CD4-positive, alpha-beta memory T cell (primary cell): ENCODE measurements around the gene LRRC10B. TPM values are rescaled to one million over a fixed set of nuclear protein-coding genes. Genes with fewer than 3 reads are reported as not detected.
A peak's percentile ranks its signal among the peaks of the same experiment; 100 is the strongest.
"Not testable (repeated sequence)": the region's sequence is repeated elsewhere in the genome, so short reads cannot be mapped to it uniquely, and the experiment has no call there.

ENCODE experiments used
- CTCF ChIA-PET: fragments of 350-600 bp; sonication (Branson Sonifier 250); formaldehyde crosslinking; loops from one replicate; lab custom pipeline; 2021; ENCODE audit warnings: inconsistent platforms; ENCODE audit not compliant: partially characterized antibody; lab: Charles Lee
- POLR2A ChIA-PET: fragments of 350-600 bp; sonication (Branson Sonifier 250); formaldehyde crosslinking; loops from one replicate; lab custom pipeline; 2021; ENCODE audit not compliant: partially characterized antibody; lab: Charles Lee
- DNase-seq, 5 donors: peaks; one replicate each; pipeline versions ENCODE4 v3.0.0 to v3.0.0-alpha.2; 2020 to 2022; ENCODE audit warnings: mixed read lengths in 1 of 5
- H3K27ac ChIP-seq: one replicate; pipeline ENCODE4 v1.7.0; 2013; ENCODE audit warnings: low read depth, low read length
- H3K27me3 ChIP-seq: 2 replicates; pipeline ENCODE4 v1.7.0; 2013; ENCODE audit warnings: mild to moderate bottlenecking, low read length, moderate library complexity; ENCODE audit not compliant: insufficient read depth
- H3K36me3 ChIP-seq: 2 replicates; pipeline ENCODE4 v1.7.0; 2013; ENCODE audit warnings: mild to moderate bottlenecking, low read length, moderate library complexity; ENCODE audit not compliant: insufficient read depth
- H3K4me1 ChIP-seq: 2 replicates; pipeline ENCODE4 v1.7.0; 2013; ENCODE audit warnings: mild to moderate bottlenecking, low read length, moderate library complexity; ENCODE audit not compliant: insufficient read depth
- H3K4me3 ChIP-seq, 2 donors: one replicate each; pipeline ENCODE4 v1.7.0; 2013; ENCODE audit warnings: low read length in 2 of 2, mild to moderate bottlenecking in 1 of 2
- H3K9me3 ChIP-seq, 2 donors: one replicate each; pipeline ENCODE4 v1.7.0; 2013; ENCODE audit warnings: low read length in 2 of 2, control low read depth in 1 of 2; ENCODE audit not compliant: control insufficient read depth in 1 of 2
- H3K27ac Mint-ChIP-seq, 7 donors: one replicate each; pipeline ENCODE4 v1.8.0; 2020 to 2021; ENCODE audit warnings: mixed read lengths in 7 of 7, mild to moderate bottlenecking in 6 of 7, inconsistent platforms in 3 of 7, moderate library complexity in 3 of 7
- H3K27me3 Mint-ChIP-seq, 2 donors: one replicate each; pipeline ENCODE4 v1.8.0; 2020 to 2021; ENCODE audit warnings: mixed read lengths in 2 of 2
- H3K36me3 Mint-ChIP-seq, 2 donors: one replicate each; pipeline ENCODE4 v1.8.0; 2020 to 2021; ENCODE audit warnings: mixed read lengths in 2 of 2, inconsistent platforms in 1 of 2, mild to moderate bottlenecking in 1 of 2
- H3K4me1 Mint-ChIP-seq, 4 donors: one replicate each; pipeline ENCODE4 v1.8.0; 2020 to 2021; ENCODE audit warnings: mixed read lengths in 4 of 4, mild to moderate bottlenecking in 1 of 4
- H3K4me3 Mint-ChIP-seq, 8 donors: one replicate each; pipeline ENCODE4 v1.8.0; 2020 to 2021; ENCODE audit warnings: mixed read lengths in 8 of 8, mild to moderate bottlenecking in 7 of 8, moderate library complexity in 6 of 8, inconsistent platforms in 3 of 8
- H3K9me3 Mint-ChIP-seq, 8 donors: one replicate each; pipeline ENCODE4 v1.8.0; 2020 to 2021; ENCODE audit warnings: mixed read lengths in 8 of 8, mild to moderate bottlenecking in 5 of 8, inconsistent platforms in 3 of 8, moderate library complexity in 1 of 8
- intact Hi-C: fragments of 100-400 bp; cut with micrococcal nuclease; formaldehyde crosslinking; loops from one replicate; pipeline ENCODE4 v1.15.1; 2023
- polyA plus RNA-seq, 2 donors: library from polyadenylated mRNA; unstranded; fragments of 300-500 nt; fragmentation: Illumina TruSeq; gene quantifications; one replicate each; pipeline ENCODE4 v1.2.3, GENCODE V29; 2021
- total RNA-seq, 2 experiments: library from RNA; stranded (reverse); gene quantifications; one replicate each; pipeline ENCODE4 v1.2.3, GENCODE V29; 2021

LRRC10B gene
- total RNA-seq (not detected), polyA plus RNA-seq (not detected)

DNA sequence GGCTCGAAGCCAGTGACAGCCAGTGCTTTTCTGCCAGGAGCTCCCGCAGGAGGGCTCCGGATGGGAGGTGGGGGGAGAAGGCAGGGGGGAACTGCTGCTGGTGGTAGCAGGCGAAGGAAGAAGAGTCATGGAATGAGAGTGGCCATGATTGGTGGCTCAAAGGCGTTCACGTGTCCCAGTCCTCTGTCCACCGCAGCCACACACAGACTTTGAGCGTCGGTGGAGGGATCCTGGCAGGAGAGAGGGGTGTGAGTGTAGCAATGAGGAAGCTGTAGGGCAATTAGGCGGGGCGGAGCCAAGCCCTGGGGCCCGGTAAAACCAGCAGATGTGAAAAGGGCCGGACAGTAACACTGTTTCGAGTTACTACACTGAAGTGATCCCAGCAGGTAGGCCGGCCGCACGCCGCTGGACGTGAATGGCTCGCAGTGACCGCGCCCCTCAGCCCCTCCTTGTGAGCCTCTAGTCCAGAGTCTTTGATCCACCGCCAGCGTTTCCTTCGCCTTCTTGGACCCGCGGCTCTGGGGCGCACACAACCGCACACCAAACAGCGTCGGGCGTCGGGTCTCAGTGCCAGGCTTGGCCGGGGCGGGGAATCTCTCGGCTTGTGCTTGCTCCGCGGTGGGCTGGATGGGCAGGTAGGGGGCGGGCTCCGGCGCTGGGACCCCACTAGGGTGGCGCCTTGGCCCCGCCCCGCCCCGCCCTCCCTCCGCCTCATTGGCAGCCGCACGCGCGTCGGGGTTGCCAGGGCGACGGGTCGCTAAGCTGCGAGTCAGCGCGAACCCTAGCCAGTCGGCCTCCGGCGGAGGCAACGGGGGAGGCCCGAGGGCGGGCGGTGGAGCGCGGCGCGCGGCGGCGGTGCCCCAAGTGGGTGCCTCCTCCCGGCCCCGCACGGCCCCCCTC, at the start of gene LRRC10B:
TSS of gene LRRC10B (plus strand) at position 788 of the 900 bp plus-strand sequence. CDS start 250 bp downstream, outside the sequence.
- intact Hi-C loops, result no loop called here
- POLR2A ChIA-PET, result interaction anchor here (1.2 kb wide), 1 partner anchor 79 kb away, joined by 3 read pairs; the partner anchor contains the start of gene CPSF7
- Histone ChIP-seq H3K27ac (no peak within 1 kb of the TSS), H3K4me3 (peak within 1 kb of the TSS; percentile 5 to 11), H3K27me3 (peaks cover 16% of the 10 kb centered on the region), H3K9me3 (no peaks in the 10 kb centered on the region), H3K4me1 (peaks cover 17% of the 10 kb centered on the region), H3K36me3 (no peaks in the 10 kb centered on the region)
- no peak within 1 kb of the TSS for H3K27ac Mint-ChIP-seq
- H3K27me3 Mint-ChIP-seq, result peaks cover 28 to 40% of the 10 kb centered on the region in 2 donors
- H3K4me3 Mint-ChIP-seq, result peak within 1 kb of the TSS; percentile 58 to 84 (median 70)
- no peak for DNase-seq
- no peaks in the 10 kb centered on the region for H3K9me3 Mint-ChIP-seq
- peaks cover 3 to 10% (median 6%) of the 10 kb centered on the region in 4 donors for H3K4me1 Mint-ChIP-seq
- no peaks in the 10 kb centered on the region for H3K36me3 Mint-ChIP-seq
- CTCF ChIA-PET, result interaction anchor here (1.0 to 1.5 kb wide), 4 partner anchors 9 to 61 kb away, joined by 3 read pairs; no protein-coding TSS in a partner anchor

GRCh38 chr11:61460474-61460881, 48.1 kb upstream of the LRRC10B start:
- Mint-ChIP-seq H3K27ac (no peak overlapping the region), H3K36me3 (peaks cover 13 to 18% of the 10 kb centered on the region in 2 donors), H3K27me3 (no peaks in the 10 kb centered on the region), H3K4me1 (peaks cover 0 to 10% (median 8%) of the 10 kb centered on the region in 4 donors), H3K4me3 (no peak overlapping the region), H3K9me3 (no peaks in the 10 kb centered on the region)
- Histone ChIP-seq H3K27me3 (no peaks in the 10 kb centered on the region), H3K36me3 (peaks cover 4% of the 10 kb centered on the region), H3K4me1 (no peaks in the 10 kb centered on the region), H3K9me3 (no peaks in the 10 kb centered on the region), H3K27ac (no peak overlapping the region), H3K4me3 (no peak overlapping the region)
- no peak for DNase-seq
- ChIA-PET CTCF (interaction anchor here (0.7 to 1.4 kb wide), 2 partner anchors 14 to 178 kb away, joined by 3 to 4 read pairs; no protein-coding TSS in a partner anchor), POLR2A (no interaction called here)
- intact Hi-C loops, result no loop called here

DNA sequence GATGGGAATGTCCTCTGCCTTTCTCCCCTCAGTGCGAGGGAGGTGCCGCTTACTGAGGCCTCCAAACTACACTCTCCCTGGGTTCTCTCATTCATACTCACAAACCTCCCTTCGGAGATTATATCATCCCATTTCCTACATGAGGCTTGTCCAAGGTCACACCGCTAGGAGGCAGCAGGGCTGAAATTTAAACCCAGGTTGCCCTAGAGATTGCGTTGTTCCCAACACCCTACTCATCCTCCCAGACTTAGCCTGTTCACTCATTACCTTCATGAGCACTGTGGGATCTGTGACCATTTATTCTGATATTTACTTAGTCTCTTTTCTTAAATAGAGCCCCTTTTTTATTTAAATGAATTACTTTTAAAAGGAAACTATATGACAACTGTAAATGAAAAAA, 47.6 kb upstream of the LRRC10B start:
- no peak overlapping the region for H3K4me3 Mint-ChIP-seq
- H3K36me3 Mint-ChIP-seq, result peaks cover 9 to 15% of the 10 kb centered on the region in 2 donors
- ChIA-PET CTCF (interaction anchor here (0.9 to 1.5 kb wide), 2 partner anchors 26 to 621 kb away, joined by 3 to 4 read pairs; no protein-coding TSS in a partner anchor), POLR2A (no interaction called here)
- H3K27me3 Mint-ChIP-seq, result no peaks in the 10 kb centered on the region
- H3K9me3 Mint-ChIP-seq, result no peaks in the 10 kb centered on the region
- intact Hi-C loops, result no loop called here
- no peak for DNase-seq
- H3K4me1 Mint-ChIP-seq, result peaks cover 0 to 8% (median 6%) of the 10 kb centered on the region in 4 donors
- Histone ChIP-seq H3K9me3 (no peaks in the 10 kb centered on the region), H3K36me3 (no peaks in the 10 kb centered on the region), H3K4me3 (no peak overlapping the region), H3K27me3 (no peaks in the 10 kb centered on the region), H3K4me1 (no peaks in the 10 kb centered on the region), H3K27ac (no peak overlapping the region)
- peak overlapping the region in 1 of 7 donors; percentile 46 for H3K27ac Mint-ChIP-seq

DNA sequence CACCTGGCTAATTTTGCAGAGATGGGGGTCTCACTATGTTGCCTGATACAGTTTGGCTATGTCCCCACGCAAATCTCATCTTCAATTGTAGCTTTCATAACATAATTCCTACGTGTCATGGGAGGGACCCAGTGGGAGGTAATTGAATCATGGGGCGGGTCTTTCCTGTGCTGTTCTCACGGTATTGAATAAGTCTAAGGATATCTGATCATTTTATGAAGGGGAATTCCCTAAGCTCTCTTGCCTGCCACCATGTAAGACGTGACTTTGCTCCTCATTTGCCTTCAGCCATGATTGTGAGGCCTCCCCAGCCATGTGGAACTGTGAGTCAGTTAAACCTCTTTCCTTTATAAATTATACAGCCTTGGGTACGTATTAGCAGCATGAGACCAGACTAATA, 40.9 kb upstream of the LRRC10B start:
- Mint-ChIP-seq H3K27ac (peak overlapping the region in 2 of 7 donors; percentile 12 to 53), H3K36me3 (peaks cover 33 to 35% of the 10 kb centered on the region in 2 donors)
- H3K27me3 Mint-ChIP-seq, H3K4me3 Mint-ChIP-seq, POLR2A ChIA-PET, CTCF ChIA-PET, DNase-seq, H3K36me3 ChIP-seq, H3K27me3 ChIP-seq, H3K9me3 Mint-ChIP-seq, H3K9me3 ChIP-seq, H3K4me1 ChIP-seq, H3K4me3 ChIP-seq, H3K4me1 Mint-ChIP-seq, intact Hi-C loops, H3K27ac ChIP-seq: not testable (repeated sequence)

DNA sequence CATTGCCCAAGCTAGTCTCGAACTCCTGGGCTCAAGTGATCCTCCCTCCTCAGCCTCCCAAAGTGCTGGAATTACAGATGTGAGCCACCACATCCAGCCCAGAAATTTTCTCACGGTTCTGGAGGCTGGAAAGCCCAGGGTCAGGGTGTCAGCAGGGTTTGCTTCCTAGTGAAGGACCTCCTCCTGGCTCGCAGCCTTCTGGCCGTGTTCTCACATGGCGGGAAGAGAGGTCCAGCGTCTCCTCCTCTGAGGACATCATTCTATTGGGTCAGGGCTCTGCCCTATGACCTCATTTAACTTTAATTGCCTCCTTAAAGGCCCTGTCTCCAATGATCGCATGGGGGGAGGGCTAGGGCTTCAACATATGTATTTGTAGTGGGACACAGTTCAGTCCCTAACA, 40.5 kb upstream of the LRRC10B start:
- Mint-ChIP-seq H3K36me3 (peaks cover 36 to 39% of the 10 kb centered on the region in 2 donors), H3K9me3 (peaks cover 0 to 6% (median 0%) of the 10 kb centered on the region in 8 donors), H3K27ac (peak overlapping the region in 1 of 7 donors; percentile 53), H3K4me1 (no peaks in the 10 kb centered on the region), H3K4me3 (no peak overlapping the region), H3K27me3 (no peaks in the 10 kb centered on the region)
- intact Hi-C loops, result no loop called here
- Histone ChIP-seq H3K27me3 (no peaks in the 10 kb centered on the region), H3K36me3 (no peaks in the 10 kb centered on the region), H3K27ac (no peak overlapping the region), H3K4me3 (no peak overlapping the region), H3K9me3 (no peaks in the 10 kb centered on the region), H3K4me1 (no peaks in the 10 kb centered on the region)
- CTCF ChIA-PET, result no interaction called here
- no peak for DNase-seq
- POLR2A ChIA-PET, result no interaction called here

DNA sequence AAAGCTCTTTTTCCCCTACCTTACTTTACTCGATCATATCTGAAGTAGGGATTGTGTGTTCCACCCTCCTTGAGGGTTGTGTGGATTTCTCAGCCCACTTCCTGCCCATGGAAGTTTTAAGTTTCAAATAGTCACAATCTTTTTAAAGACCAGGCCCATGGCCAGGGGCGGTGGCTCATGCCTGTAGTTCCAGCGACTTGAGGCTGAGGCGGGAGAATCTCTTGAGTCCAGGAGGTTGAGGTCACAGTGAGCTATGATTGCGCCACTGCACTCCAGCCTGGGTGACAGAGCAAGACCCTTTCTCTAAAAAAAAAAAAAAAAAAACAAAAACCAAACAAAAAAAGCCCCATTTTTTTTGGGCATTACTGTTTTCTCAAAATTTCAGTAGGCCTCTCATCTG, 36.3 kb upstream of the LRRC10B start:
- no peak for DNase-seq
- Histone ChIP-seq H3K27me3 (no peaks in the 10 kb centered on the region), H3K9me3 (no peaks in the 10 kb centered on the region), H3K4me1 (no peaks in the 10 kb centered on the region), H3K27ac (no peak overlapping the region), H3K36me3 (no peaks in the 10 kb centered on the region), H3K4me3 (no peak overlapping the region)
- ChIA-PET POLR2A (no interaction called here), CTCF (interaction anchor here (1.1 to 1.7 kb wide), 2 partner anchors 10 to 44 kb away, joined by 3 to 6 read pairs; no protein-coding TSS in a partner anchor)
- intact Hi-C loops, result no loop called here
- Mint-ChIP-seq H3K4me3 (no peak overlapping the region), H3K9me3 (peaks cover 0 to 7% (median 0%) of the 10 kb centered on the region in 8 donors), H3K27me3 (no peaks in the 10 kb centered on the region), H3K4me1 (no peaks in the 10 kb centered on the region), H3K27ac (no peak overlapping the region), H3K36me3 (peaks cover 41 to 42% of the 10 kb centered on the region in 2 donors)

GRCh38 chr11:61472868-61473267, 35.7 kb upstream of the LRRC10B start:
- peaks cover 0 to 2% (median 0%) of the 10 kb centered on the region in 4 donors for H3K4me1 Mint-ChIP-seq
- H3K9me3 Mint-ChIP-seq, result peaks cover 0 to 4% (median 0%) of the 10 kb centered on the region in 8 donors
- Histone ChIP-seq H3K27ac (no peak overlapping the region), H3K4me1 (peaks cover 5% of the 10 kb centered on the region), H3K36me3 (no peaks in the 10 kb centered on the region), H3K9me3 (no peaks in the 10 kb centered on the region), H3K4me3 (no peak overlapping the region), H3K27me3 (no peaks in the 10 kb centered on the region)
- H3K4me3 Mint-ChIP-seq, result no peak overlapping the region
- CTCF ChIA-PET, result interaction anchor here (1.1 to 1.7 kb wide), 2 partner anchors 10 to 44 kb away, joined by 3 to 6 read pairs; no protein-coding TSS in a partner anchor
- POLR2A ChIA-PET, result no interaction called here
- no peak for DNase-seq
- peak overlapping the region in 2 of 7 donors; percentile 41 to 57 for H3K27ac Mint-ChIP-seq
- H3K36me3 Mint-ChIP-seq, result peaks cover 35 to 37% of the 10 kb centered on the region in 2 donors
- no peaks in the 10 kb centered on the region for H3K27me3 Mint-ChIP-seq
- intact Hi-C loops, result no loop called here
